ENCODE results near the gene MACROD2.

GRCh38 chr20:16003310-16003709, 2008.0 kb downstream of the MACROD2 start:
- TF ChIP-seq ZFP3 (CRISPR knock-in tag; IDR thresholded peaks at IDR 0.05) (no peak), PPARA (CRISPR knock-in tag; IDR thresholded peaks at IDR 0.05; ENCODE audit: borderline replicate concordance) (no peak), PATZ1 (CRISPR knock-in tag; IDR thresholded peaks at IDR 0.05; ENCODE audit: borderline replicate concordance) (no peak), ZFP30 (CRISPR knock-in tag; IDR thresholded peaks at IDR 0.05) (no peak), POU6F1 (CRISPR knock-in tag; IDR thresholded peaks at IDR 0.05; ENCODE audit: borderline replicate concordance, low read depth) (no peak), SNAI2 (CRISPR knock-in tag; IDR thresholded peaks at IDR 0.05) (no peak), TSHZ2 (CRISPR knock-in tag; IDR thresholded peaks at IDR 0.05) (no peak), TCF4 (CRISPR knock-in tag; IDR thresholded peaks at IDR 0.05; ENCODE audit: borderline replicate concordance) (no peak), CSDC2 (CRISPR knock-in tag; IDR thresholded peaks at IDR 0.05) (no peak), ZNF565 (CRISPR knock-in tag; conservative IDR thresholded peaks at IDR 0.05; ENCODE audit: low read depth) (no peak), OSR1 (CRISPR knock-in tag; IDR thresholded peaks at IDR 0.05) (no peak), ZC3H10 (CRISPR knock-in tag; IDR thresholded peaks at IDR 0.05) (no peak), GLIS3 (CRISPR knock-in tag; IDR thresholded peaks at IDR 0.05) (no peak), ZNF70 (CRISPR knock-in tag; IDR thresholded peaks at IDR 0.05) (no peak)
